AG04449 (cell line): ENCODE results near the gene MYLK4.

Source experiments
- CTCF ChIA-PET: fragments of 350-600 bp; formaldehyde crosslinking; extraction: SDS; loops from one replicate; lab custom pipeline; 2021; ENCODE audit warnings: antibody characterized with exemption; lab: Yijun Ruan, JAX
- POLR2A ChIA-PET: fragments of 400-600, 350-600 bp; formaldehyde crosslinking; extraction: SDS; loops from one replicate; lab custom pipeline; 2020; ENCODE audit warnings: antibody characterized with exemption, inconsistent platforms; lab: Yijun Ruan, JAX
- DNase-seq: peaks from one replicate; pipeline ENCODE4 v3.0.0-alpha.2; 2010; ENCODE audit warnings: low read depth, low spot score
- H3K4me3 ChIP-seq: 2 replicates; pipeline ENCODE4 v1.5.1; 2011; ENCODE audit warnings: low read depth, mild to moderate bottlenecking, control low read depth, low read length
- CTCF ChIP-seq: IDR thresholded peaks from one replicate; pipeline ENCODE4 v1.5.1; 2011; ENCODE audit warnings: mild to moderate bottlenecking, moderate library complexity, low read length, control low read depth, inconsistent platforms; ENCODE audit not compliant: insufficient read depth; ENCODE audit errors: missing control alignments

MYLK4 gene

GRCh38 chr6:2616811-2617210, 133.9 kb downstream of the MYLK4 start:
- ChIA-PET POLR2A (no interaction called here), CTCF (interaction anchor here (1.0 kb wide), 2 partner anchors 18 to 37 kb away, joined by 3 to 4 read pairs; no protein-coding TSS in a partner anchor)
- no peak for DNase-seq
- TF ChIP-seq CTCF = no peak
- no peak overlapping the region for H3K4me3 ChIP-seq

- no peak for TF ChIP-seq CTCF
- ChIA-PET POLR2A (no interaction called here), CTCF (interaction anchor here (0.6 to 1.3 kb wide), 4 partner anchors 9 to 20 kb away, joined by 3 read pairs; no protein-coding TSS in a partner anchor)
- H3K4me3 ChIP-seq = no peak overlapping the region
- DNase-seq = no peak
Observed at GRCh38 chr6:2615251-2615650, 135.5 kb downstream of the MYLK4 start.

GRCh38 chr6:2614846-2615245, 135.9 kb downstream of the MYLK4 start:
- no peak for DNase-seq
- no peak overlapping the region for H3K4me3 ChIP-seq
- CTCF ChIA-PET = interaction anchor here (0.6 to 1.3 kb wide), 4 partner anchors 10 to 20 kb away, joined by 3 read pairs; no protein-coding TSS in a partner anchor
- no peak for TF ChIP-seq CTCF
- POLR2A ChIA-PET = no interaction called here

- ChIA-PET POLR2A (no interaction called here), CTCF (interaction anchor here (1.2 kb wide), 1 partner anchor 21 kb away, joined by 5 read pairs; no protein-coding TSS in a partner anchor)
- DNase-seq = no peak
- H3K4me3 ChIP-seq = no peak overlapping the region
- TF ChIP-seq CTCF = no peak
Observed at GRCh38 chr6:2614155-2614554, 136.6 kb downstream of the MYLK4 start.
